ENCODE measurements around the gene RPL34.
A peak's percentile ranks its signal among the peaks of the same experiment; 100 is the strongest.
"Not testable (repeated sequence)": the region's sequence is repeated elsewhere in the genome, so short reads cannot be mapped to it uniquely, and the experiment has no call there.

The RPL34 gene

DNA sequence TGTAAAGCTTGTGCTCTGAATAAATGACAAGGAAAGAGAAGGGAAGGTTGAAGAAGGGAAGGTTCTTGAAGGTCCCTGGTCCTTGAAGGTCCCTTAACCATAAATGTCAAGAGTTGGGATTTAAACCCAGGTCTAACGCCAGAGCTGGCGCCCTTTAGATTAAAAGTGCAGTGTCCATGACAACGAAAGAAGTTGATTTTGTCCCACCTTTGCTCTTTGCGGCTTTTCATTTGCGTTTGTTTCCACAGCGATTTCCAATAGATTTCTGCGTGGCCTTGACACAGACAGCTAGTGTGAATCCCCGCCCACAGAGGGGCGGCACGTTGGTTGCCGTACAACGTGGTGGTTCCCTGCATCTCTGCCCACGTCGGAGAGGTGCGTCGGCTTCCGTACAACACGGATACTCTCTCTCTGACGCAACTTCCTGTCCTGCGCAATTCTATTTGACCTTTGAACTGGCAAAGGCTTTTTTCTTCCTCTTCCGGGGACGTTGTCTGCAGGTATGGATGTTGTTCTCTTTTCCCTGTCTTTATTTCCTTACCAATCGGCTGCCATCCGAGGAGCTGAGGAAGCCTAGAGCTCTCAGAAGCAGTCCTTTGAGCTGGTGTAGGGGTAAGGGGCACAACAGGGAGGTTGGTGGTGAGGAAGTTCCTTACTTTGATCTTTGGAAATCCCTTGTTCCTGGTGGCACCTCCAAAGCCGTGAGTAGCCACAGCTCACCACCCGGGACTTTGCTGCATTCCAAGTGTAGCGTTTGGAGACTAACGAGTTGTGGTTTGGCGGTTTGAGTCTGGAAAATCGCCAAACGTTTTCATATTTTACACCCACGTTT is at the start of gene RPL34:
RPL34 (plus strand) TSS at position 476 of the 832 bp plus-strand sequence. CDS start 1,384 bp downstream, outside the sequence.
- DNase-seq (ENCODE audit: low read depth), result peak; percentile 99

DNA sequence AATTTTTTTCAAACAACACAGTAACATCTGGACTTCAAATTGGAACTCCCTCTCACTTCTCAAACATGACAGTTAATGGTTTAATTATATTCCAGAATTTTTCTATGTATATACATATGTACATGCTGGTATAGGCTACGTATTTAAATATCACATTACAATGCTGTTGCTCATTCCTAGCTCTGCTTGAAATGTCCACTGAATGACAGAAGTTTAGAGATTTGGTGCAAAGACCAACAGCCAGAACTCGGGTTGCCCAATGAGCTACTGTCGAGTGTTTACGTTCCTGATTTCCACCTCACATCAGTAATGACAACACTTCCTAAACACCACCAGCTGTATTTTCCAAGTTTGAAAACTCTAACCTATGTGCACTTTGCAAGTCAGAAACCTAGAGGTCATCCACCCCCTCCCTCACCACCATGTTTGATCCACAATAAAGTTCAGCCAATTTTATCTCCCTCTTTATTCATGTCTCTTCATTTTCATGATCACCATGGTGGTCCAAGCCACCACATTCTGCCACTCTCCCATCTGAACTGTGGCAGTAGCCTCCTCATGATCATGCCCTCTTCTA is 49.3 kb upstream of the RPL34 start:
- DNase-seq (ENCODE audit: low read depth), result peak; percentile 66

DNA sequence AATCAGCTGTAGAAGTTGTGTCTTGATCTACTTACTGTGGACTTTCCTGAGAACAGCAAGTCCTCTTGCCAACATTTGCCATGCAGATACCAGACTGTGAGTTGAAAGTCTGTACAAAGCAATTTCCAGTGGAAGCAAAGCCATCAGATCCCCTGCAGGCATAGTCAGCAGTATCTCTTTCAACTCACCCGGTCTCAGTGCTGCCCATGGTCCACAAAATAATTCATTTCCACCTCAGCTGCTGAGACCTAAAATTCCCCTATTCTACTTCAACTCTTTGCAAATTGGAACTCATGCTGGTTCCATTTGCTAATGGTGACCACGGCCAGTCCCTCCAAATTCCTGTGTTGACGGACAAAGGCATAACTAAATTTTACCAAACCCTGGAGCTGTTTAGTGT is 46.0 kb upstream of the RPL34 start:
- no peak for DNase-seq (ENCODE audit: low read depth)

- no peak for DNase-seq (ENCODE audit: low read depth)
Measured at GRCh38 chr4:108581083-108581482, 39.3 kb upstream of the RPL34 start.

DNA sequence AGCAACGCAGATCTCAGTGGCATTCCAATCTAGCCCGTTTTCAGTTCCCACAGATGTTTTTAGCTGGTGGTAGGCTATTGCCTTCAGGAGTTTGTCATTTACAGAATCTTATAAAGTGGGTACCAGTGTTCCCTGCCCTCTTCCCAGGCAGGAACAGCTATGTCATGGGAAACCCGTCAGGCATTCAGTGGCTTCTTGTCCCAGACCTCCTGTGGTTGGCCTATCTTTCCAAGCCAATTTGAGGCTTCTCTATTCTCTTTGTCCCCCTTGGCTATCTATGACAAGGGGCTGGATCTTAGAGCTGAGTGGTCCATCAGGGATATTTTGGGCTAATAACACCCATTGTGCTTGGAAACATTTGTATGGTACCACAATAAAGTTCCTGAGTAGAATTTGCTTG is 33.6 kb upstream of the RPL34 start:
- peak; percentile 9 for DNase-seq (ENCODE audit: low read depth)

DNA sequence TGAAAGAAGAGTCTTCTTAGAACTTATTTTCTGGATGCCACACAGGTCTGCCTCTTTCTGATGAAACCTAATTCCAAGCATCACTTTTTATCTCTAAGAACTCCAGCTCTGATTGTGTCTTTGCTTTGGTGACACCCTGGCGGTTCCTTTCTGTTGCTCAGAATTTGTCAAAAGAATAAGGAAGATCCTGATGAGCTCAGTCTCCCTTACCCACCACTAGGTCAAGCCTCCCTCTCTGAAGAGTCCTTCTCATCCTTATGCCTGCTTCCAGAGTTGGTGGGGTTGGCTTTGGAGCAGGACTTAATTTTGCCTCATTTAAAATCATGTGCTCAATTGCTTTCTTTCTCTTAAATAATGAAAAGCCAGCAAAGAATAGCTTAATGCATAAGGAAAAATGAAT is 31.5 kb upstream of the RPL34 start:
- DNase-seq (ENCODE audit: low read depth), result no peak

DNA sequence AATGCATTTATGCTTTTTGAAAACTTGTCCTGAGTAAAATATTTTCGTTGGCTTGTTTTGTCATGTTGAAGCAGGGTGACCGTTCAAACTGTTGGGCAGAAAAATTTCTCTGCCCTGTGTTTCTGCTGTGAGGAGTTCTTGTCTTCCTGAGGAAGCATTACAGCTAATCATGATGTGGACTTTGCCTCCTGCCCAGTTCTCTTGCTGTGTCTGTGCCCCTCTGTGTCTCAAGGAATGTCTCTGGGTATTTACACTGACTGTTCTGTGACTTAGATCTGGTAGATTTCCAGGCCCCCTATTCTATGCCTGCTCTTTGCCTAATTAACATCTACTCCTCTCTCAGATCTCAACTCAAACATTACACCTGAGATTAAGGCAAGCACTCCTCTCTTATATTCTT is 30.4 kb upstream of the RPL34 start:
- DNase-seq (ENCODE audit: low read depth), result no peak

GRCh38 chr4:108590776-108591175 is 29.6 kb upstream of the RPL34 start:
- no peak for DNase-seq (ENCODE audit: low read depth)

DNA sequence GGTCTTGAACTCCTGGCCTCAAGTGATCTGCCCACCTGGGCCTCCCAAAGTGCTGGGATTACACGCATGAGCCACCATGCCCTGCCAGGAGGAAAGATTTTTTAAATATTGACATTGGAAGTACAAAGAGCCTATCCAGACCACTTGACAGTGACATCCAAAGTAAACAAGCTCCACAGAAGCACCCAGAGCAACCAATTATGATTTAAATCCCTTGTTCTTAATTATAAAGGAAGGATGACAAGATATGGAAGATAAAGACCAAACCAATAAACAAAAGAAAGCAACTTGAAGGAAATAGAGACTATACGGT is 27.7 kb upstream of the RPL34 start:
- DNase-seq (ENCODE audit: low read depth), result peak; percentile 7

DNA sequence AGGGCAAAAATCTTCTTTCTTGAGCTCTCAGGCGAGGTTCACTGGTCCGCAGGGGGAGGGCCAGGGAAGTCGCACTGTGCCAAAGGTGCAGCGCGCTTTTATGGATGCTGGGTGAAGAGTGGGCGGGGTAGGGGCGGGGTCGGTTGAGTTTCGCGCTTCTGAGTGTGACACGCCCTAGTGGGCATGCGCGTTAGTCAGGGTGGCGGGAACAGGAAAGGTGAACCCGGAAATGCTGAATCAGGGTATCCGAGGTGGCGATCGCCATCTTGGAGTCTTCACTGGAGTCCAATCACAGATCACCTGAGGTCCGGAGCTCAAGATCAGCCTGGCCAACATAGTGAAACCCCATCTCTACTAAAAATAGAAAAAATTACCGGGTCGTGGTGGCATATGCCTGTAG is 26.1 kb upstream of the RPL34 start:
- DNase-seq (ENCODE audit: low read depth), result not testable (repeated sequence)

DNA sequence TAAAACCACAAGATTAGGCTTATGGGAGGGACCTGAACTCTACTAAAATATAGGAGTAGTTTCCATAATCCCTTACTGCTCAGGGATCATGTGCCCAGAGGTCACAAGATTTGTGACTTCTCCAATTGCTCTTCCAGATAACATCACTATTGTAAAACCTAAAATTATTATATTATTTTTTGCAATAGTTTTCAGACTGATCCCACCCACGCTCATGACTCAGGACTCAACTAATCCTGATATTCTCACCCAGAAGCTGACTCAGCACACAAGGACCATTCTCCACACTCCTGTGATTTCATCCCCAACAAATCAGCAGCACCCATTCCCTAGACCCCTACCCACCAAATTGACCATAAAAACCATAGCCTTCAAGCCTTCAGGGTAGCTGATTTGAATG is 24.0 kb upstream of the RPL34 start:
- DNase-seq (ENCODE audit: low read depth), result no peak

GRCh38 chr4:108601106-108601505 is 19.3 kb upstream of the RPL34 start:
- no peak for DNase-seq (ENCODE audit: low read depth)

DNA sequence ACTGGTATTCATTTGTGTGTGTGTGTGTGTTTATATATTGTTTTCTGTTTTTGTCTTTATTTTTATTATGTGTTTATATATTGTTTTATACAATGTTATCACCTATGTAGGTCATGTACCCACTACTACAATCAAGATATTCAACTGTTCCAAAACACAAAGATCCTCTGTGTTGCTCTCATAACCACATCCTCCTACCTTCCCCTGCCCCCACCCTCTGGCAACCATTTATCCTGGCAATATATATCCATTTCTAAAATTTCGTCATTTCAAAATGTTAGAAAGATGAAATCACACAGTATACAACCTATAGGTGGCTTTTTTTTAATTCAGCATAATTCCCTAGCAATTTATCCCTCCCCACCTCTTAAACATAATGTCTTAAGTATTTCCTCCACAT is 18.8 kb upstream of the RPL34 start:
- no peak for DNase-seq (ENCODE audit: low read depth)

DNA sequence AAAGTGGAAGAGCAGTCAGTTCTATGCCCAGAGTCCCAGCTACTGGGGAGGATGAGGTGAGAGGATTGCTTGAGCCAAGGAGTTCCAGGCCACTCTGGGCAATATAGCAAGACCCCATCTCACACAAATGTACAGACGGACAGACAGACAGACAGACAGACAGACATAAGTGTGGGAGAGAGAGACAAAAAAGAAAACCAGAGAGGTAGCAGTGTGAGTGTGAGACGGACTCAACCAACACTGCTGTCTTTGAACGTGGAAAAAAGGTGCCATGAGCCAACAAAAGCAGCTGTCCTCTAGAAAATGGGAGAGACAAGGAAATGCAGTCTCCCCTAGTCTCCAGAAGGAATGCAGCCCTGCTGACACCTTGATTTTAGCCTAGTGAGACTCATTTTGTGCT is 18.2 kb upstream of the RPL34 start:
- DNase-seq (ENCODE audit: low read depth), result no peak

DNA sequence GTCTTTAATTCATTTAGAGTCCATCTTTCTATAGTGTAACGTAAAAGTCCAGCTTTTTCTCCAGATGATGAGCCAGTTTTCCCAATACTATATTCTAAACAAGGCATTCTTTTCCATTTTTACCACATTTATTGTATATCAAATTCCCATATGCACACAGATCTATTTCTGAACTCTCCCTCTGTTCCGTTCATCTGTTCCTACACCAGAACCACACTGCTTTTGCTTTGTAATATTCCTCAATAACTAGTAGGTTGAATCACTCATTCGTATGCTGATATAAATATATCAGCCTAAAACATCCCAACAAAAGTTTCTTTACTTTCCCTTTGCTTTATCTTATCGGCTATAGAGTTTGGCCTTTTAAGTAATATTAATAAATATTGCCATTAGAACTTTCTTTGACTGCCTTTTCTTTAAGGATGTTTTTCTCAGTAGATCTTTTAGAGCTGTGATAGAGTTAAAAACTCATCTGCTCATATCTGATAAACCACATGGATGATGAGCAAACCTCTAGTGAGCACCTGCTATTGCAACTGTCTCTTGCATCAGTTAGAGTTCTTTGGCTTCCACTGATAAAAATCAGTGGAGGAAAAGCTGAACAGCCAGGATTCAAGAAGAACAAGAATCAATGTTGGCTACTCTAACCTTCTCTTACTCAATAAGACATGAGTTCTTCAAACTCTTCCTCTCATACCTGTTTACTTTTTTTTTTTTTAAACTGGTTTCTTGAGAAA is 13.1 kb upstream of the RPL34 start:
- DNase-seq (ENCODE audit: low read depth), result no peak

- peak; percentile 22 for DNase-seq (ENCODE audit: low read depth)
Measured at GRCh38 chr4:108611365-108611764, 9.0 kb upstream of the RPL34 start.

GRCh38 chr4:108612365-108612764 is 8.0 kb upstream of the RPL34 start:
- DNase-seq (ENCODE audit: low read depth), result no peak

DNA sequence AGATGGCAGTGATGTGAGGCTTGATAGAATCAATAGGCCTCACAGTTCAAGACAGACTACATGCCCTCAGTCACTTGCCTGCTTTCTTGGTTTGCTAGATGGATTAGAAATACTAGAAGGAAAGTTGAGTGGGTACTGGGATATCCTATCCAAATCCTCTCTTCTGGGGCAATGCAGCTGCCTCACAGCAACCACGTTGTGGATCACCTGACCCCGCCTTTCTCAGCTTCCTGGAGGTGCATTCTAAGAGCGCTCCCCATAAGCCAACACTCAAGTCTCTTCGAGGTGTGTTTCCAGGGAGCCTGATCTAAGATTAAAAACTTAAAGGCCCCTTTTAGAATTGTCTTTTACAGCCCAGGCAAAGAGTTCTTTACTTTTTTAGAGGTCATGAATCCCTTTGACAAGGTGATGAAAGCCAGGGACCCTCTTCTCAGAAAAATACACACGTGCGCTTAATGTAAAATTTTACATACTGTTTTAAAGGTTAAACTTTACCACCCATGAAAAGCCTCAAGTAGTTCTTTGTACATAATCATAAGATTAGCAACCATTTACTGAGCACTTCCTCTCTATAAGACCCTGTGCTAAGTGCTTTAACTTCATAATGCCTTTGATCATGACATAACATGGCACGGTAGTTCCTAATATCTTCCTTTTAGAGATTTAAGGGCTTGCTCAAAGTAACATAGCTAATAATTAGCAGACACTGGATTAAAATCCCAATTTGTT is 840 bp upstream of the RPL34 start:
- no peak for DNase-seq (ENCODE audit: low read depth)

- DNase-seq (ENCODE audit: low read depth), result peak; percentile 36
Measured at GRCh38 chr4:108620933-108621905, 843 bp downstream of the RPL34 start.

- DNase-seq (ENCODE audit: low read depth), result no peak
Measured at GRCh38 chr4:108622022-108622421, 1.6 kb downstream of the RPL34 start.

DNA sequence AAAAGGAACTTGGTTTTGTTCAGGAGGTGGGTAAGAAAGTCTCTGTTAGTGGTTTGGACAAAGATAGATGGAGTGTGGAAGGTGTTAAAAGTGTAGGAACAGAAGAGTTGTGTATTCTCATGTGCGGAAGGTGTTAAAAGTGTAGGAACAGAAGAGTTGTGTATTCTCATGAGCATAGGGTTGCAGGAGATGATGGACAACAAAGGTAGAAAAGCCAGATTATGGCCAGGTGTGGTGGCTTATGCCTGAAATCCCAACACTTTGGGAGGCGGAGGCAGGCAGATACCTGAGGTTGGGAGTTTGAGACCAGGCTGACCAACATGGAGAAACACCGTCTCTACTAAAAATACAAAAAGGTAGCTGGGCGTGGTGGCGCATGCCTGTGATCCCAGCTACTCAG is 2.5 kb downstream of the RPL34 start:
- DNase-seq (ENCODE audit: low read depth), result no peak

Data from EH (cell line).